ENCODE measurements around the gene EAF1.
"Not testable (repeated sequence)": the region's sequence is repeated elsewhere in the genome, so short reads cannot be mapped to it uniquely, and the experiment has no call there.

EAF1 gene

GRCh38 chr3:15456321-15456720 is 28.9 kb downstream of the EAF1 start:
- POLR2A ChIA-PET, result no interaction called here

GRCh38 chr3:15456915-15457314 is 29.5 kb downstream of the EAF1 start:
- H3K36me3 ChIP-seq (ENCODE audit: control insufficient read depth in 2 of 2, insufficient read depth in 1 of 2, low read length in 2 of 2); POLR2A ChIA-PET; H3K27ac ChIP-seq (ENCODE audit: extremely low read depth, low read depth, low read length); H3K4me3 ChIP-seq (ENCODE audit: low read depth, low read length); H3K9me3 ChIP-seq (ENCODE audit: control insufficient read depth, insufficient read depth, low read depth, low read length); H3K4me1 ChIP-seq (ENCODE audit: control insufficient read depth, insufficient read depth, low read length); CTCF ChIA-PET: not testable (repeated sequence)

More at GRCh38 chr3:15456321-15456720, 28.9 kb downstream of the EAF1 start:
- no peak overlapping the region for H3K4me3 ChIP-seq (ENCODE audit: low read depth, low read length)
- CTCF ChIA-PET, result no interaction called here
- H3K9me3 ChIP-seq (ENCODE audit: control insufficient read depth, insufficient read depth, low read depth, low read length), result no peaks in the 10 kb centered on the region
- H3K4me1 ChIP-seq (ENCODE audit: control insufficient read depth, insufficient read depth, low read length), result no peaks in the 10 kb centered on the region
- H3K27ac ChIP-seq (ENCODE audit: extremely low read depth, low read depth, low read length), result no peak overlapping the region
- no peak for TF ChIP-seq INSM2 (tag by site-specific recombination; IDR thresholded peaks at IDR 0.05)
- no peak for TF ChIP-seq ZNF48 (tag by site-specific recombination; IDR thresholded peaks at IDR 0.05)
- no peak for TF ChIP-seq ZNF792 (tag by site-specific recombination; IDR thresholded peaks at IDR 0.05)
- no peak for TF ChIP-seq SP3 (tag by site-specific recombination; IDR thresholded peaks at IDR 0.05)
- no peaks in the 10 kb centered on the region for H3K36me3 ChIP-seq (ENCODE audit: control insufficient read depth in 2 of 2, insufficient read depth in 1 of 2, low read length in 2 of 2)

GRCh38 chr3:15458212-15458780 is 30.9 kb downstream of the EAF1 start:
- Histone ChIP-seq H3K4me3 (ENCODE audit: low read depth, low read length) (no peak overlapping the region), H3K9me3 (ENCODE audit: control insufficient read depth, insufficient read depth, low read depth, low read length) (no peaks in the 10 kb centered on the region), H3K27ac (ENCODE audit: extremely low read depth, low read depth, low read length) (no peak overlapping the region), H3K4me1 (ENCODE audit: control insufficient read depth, insufficient read depth, low read length) (no peaks in the 10 kb centered on the region), H3K36me3 (ENCODE audit: control insufficient read depth in 2 of 2, insufficient read depth in 1 of 2, low read length in 2 of 2) (no peaks in the 10 kb centered on the region)
- CTCF ChIA-PET, result no interaction called here
- POLR2A ChIA-PET, result no interaction called here
- TF ChIP-seq ZNF580 (tag by site-specific recombination; IDR thresholded peaks at IDR 0.05), result no peak
- no peak for TF ChIP-seq ZNF768 (tag by site-specific recombination; IDR thresholded peaks at IDR 0.05)
- TF ChIP-seq ZFP37 (tag by site-specific recombination; IDR thresholded peaks at IDR 0.05), result no peak

GRCh38 chr3:15460891-15461531 is 33.6 kb downstream of the EAF1 start:
- Histone ChIP-seq H3K9me3 (ENCODE audit: control insufficient read depth, insufficient read depth, low read depth, low read length) (no peaks in the 10 kb centered on the region), H3K4me3 (ENCODE audit: low read depth, low read length) (no peak overlapping the region), H3K4me1 (ENCODE audit: control insufficient read depth, insufficient read depth, low read length) (no peaks in the 10 kb centered on the region), H3K27ac (ENCODE audit: extremely low read depth, low read depth, low read length) (no peak overlapping the region), H3K36me3 (ENCODE audit: control insufficient read depth in 2 of 2, insufficient read depth in 1 of 2, low read length in 2 of 2) (no peaks in the 10 kb centered on the region)
- TF ChIP-seq ZIC2 (tag by site-specific recombination; IDR thresholded peaks at IDR 0.05) (peak; percentile 84), ZNF266 (tag by site-specific recombination; IDR thresholded peaks at IDR 0.05; ENCODE audit: low read depth) (no peak)
- POLR2A ChIA-PET, result no interaction called here
- CTCF ChIA-PET, result interaction anchor here (0.5 to 1.7 kb wide), 4 partner anchors 8 to 1750 kb away, joined by 3 to 6 read pairs (median 4); no protein-coding TSS in a partner anchor

GRCh38 chr3:15462451-15462850 is 35.1 kb downstream of the EAF1 start:
- ChIA-PET CTCF (no interaction called here), POLR2A (no interaction called here)
- no peaks in the 10 kb centered on the region for H3K4me1 ChIP-seq (ENCODE audit: control insufficient read depth, insufficient read depth, low read length)
- H3K4me3 ChIP-seq (ENCODE audit: low read depth, low read length), result no peak overlapping the region
- H3K27ac ChIP-seq (ENCODE audit: extremely low read depth, low read depth, low read length), result no peak overlapping the region
- no peaks in the 10 kb centered on the region for H3K36me3 ChIP-seq (ENCODE audit: control insufficient read depth in 2 of 2, insufficient read depth in 1 of 2, low read length in 2 of 2)
- TF ChIP-seq KLF16 (tag by site-specific recombination; IDR thresholded peaks at IDR 0.05), result no peak
- peak; percentile 76 for TF ChIP-seq ZFHX2 (tag by site-specific recombination; conservative IDR thresholded peaks at IDR 0.05)
- TF ChIP-seq EGR2 (tag by site-specific recombination; IDR thresholded peaks at IDR 0.05; ENCODE audit: low read depth), result peak; percentile 84
- H3K9me3 ChIP-seq (ENCODE audit: control insufficient read depth, insufficient read depth, low read depth, low read length), result no peaks in the 10 kb centered on the region
